Esophagus muscularis mucosa (tissue), 4 donors: ENCODE results near the gene LRRC75A. TPM values are rescaled to one million over a fixed set of nuclear protein-coding genes. Genes with fewer than 3 reads are reported as not detected.

Experiments used
- DNase-seq: peaks from one replicate; pipeline ENCODE4 v3.0.0-alpha.2; 2017; ENCODE audit errors: extremely low spot score
- H3K27ac ChIP-seq, 4 donors: fragments of 200-600 bp; sonication (generic); replicated peaks in 1 of 4; 1 replicate in 3 of 4; 2 replicates in 1 of 4; pipeline ENCODE4 v1.5.1; 2016 to 2019; ENCODE audit warnings: mild to moderate bottlenecking in 1 of 4
- H3K27me3 ChIP-seq, 4 donors: fragments of 200-600 bp; sonication (generic); one replicate each; pipeline versions ENCODE4 v1.5.1 to v1.6.0; 2016 to 2019
- H3K36me3 ChIP-seq, 4 donors: fragments of 200-600 bp; sonication (generic); one replicate each; pipeline ENCODE4 v1.5.1; 2016 to 2019
- H3K4me1 ChIP-seq, 4 donors: fragments of 200-600 bp; sonication (generic); one replicate each; pipeline ENCODE4 v1.5.1; 2016 to 2019
- H3K4me3 ChIP-seq, 4 donors: fragments of 200-600 bp; sonication (generic); 1 replicate in 2 of 4; 2 replicates in 2 of 4; pipeline ENCODE4 v1.5.1; 2016 to 2019; ENCODE audit warnings: mild to moderate bottlenecking in 4 of 4, moderate library complexity in 1 of 4
- H3K9me3 ChIP-seq, 4 donors: fragments of 200-600 bp; sonication (generic); 1 replicate in 3 of 4; 2 replicates in 1 of 4; pipeline ENCODE4 v1.5.1; 2016 to 2019
- EP300 ChIP-seq: sonication (generic); formaldehyde crosslinking; IDR thresholded peaks from one replicate; pipeline ENCODE4 v1.6.1; 2017; ENCODE audit warnings: antibody characterized with exemption
- POLR2A ChIP-seq: fragments of 450-650 bp; IDR thresholded peaks from one replicate; pipeline ENCODE4 v1.6.1; 2017; ENCODE audit warnings: antibody characterized with exemption, moderate library complexity, mild to moderate bottlenecking, low read depth
- POLR2AphosphoS5 ChIP-seq, 2 donors: sonication (generic); formaldehyde crosslinking; IDR thresholded peaks; one replicate each; pipeline ENCODE4 v1.6.1; 2017; ENCODE audit warnings: antibody characterized with exemption in 2 of 2
- WGBS: methylation state at CpG from one replicate; pipeline ENCODE4 v1.1.5; 2018; 5-methylcytosine and 5-hydroxymethylcytosine counted together
- intact Hi-C: fragments of 100-400 bp; cut with DNase I; formaldehyde crosslinking; loops from one replicate; pipeline ENCODE4 v1.15.1; 2023
- total RNA-seq, 4 donors: library from RNA; depleted of rRNA; stranded (reverse); fragments of >200 nt; gene quantifications; one replicate each; pipeline versions ENCODE4 v1.1.0 to v1.2.1, GENCODE V29; 2016
- TF ChIP-seq, protein P1 (sequence below), 3 experiments: fragments of 200-600 bp in 2 of 3; fragments of 450-650 bp in 1 of 3; sonication (generic) in 2 of 3; IDR thresholded peaks; one replicate each; pipeline ENCODE4 v1.5.1; 2017 to 2019; ENCODE audit warnings: antibody characterized with exemption in 3 of 3, mild to moderate bottlenecking in 2 of 3, moderate library complexity in 1 of 3

LRRC75A gene
- total RNA-seq, 4 donors from 2014 or later, result 0.83 to 3.5 (median 2.0) TPM

DNA sequence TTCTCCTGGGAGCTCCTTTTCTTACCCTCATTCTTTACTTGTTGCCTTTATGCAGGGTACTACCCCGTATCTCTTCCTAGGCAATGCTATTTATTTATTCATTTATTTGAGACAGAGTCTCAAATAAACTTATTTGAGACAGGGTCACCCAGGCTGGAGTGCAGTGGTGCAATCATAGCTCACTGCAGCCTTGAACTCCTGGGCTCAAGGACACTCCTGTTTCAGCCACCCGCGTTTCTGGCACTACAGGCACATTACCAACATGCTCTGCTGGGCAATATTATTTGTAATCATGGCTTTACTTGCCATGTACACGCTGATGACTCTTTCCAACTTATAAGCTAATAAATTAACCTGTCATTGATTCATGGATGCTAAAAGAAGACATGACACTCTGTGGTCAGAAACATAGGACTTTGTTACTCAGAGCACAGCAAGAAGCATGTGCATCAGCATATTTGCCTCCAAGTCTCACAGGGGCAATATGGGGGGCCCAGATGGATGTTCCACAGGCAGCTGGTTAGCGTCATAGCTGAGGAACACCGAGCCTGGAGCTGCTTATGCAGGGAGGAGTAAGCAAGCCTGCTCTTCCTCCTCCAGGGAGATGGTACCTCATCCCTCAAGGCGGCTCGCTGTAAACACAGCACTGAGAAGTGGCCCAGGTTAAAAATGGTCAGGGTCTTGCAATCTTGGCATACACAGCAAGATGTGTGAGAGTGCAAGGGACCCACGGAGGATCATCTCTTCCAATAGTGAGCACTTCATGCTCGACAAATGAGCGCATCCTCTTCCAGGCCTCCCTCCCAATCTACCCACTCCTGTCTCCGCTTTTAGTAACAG, 4.2 kb upstream of the LRRC75A start:
- Histone ChIP-seq H3K27ac (no peak overlapping the region), H3K9me3 (no peaks in the 10 kb centered on the region), H3K4me3 (no peak overlapping the region), H3K36me3 (no peaks in the 10 kb centered on the region), H3K4me1 (peaks cover 4 to 12% (median 8%) of the 10 kb centered on the region in 4 donors), H3K27me3 (no peaks in the 10 kb centered on the region)
- 80% methylated on average over 12 of the region's 12 CpGs for WGBS
- intact Hi-C loops, result no loop called here
- DNase-seq, result no peak
- TF ChIP-seq, protein P1, sequence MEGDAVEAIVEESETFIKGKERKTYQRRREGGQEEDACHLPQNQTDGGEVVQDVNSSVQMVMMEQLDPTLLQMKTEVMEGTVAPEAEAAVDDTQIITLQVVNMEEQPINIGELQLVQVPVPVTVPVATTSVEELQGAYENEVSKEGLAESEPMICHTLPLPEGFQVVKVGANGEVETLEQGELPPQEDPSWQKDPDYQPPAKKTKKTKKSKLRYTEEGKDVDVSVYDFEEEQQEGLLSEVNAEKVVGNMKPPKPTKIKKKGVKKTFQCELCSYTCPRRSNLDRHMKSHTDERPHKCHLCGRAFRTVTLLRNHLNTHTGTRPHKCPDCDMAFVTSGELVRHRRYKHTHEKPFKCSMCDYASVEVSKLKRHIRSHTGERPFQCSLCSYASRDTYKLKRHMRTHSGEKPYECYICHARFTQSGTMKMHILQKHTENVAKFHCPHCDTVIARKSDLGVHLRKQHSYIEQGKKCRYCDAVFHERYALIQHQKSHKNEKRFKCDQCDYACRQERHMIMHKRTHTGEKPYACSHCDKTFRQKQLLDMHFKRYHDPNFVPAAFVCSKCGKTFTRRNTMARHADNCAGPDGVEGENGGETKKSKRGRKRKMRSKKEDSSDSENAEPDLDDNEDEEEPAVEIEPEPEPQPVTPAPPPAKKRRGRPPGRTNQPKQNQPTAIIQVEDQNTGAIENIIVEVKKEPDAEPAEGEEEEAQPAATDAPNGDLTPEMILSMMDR (IDR thresholded peaks at IDR 0.05), result no peak
- TF ChIP-seq POLR2A (no peak), EP300 (no peak), POLR2AphosphoS5 (IDR thresholded peaks at IDR 0.05) (no peak)

GRCh38 chr17:16495561-16495960, 3.6 kb upstream of the LRRC75A start:
- intact Hi-C loops, result no loop called here
- WGBS, result 86% methylated on average over 4 of the region's 4 CpGs
- DNase-seq, result no peak

GRCh38 chr17:16494059-16494458, 2.1 kb upstream of the LRRC75A start:
- H3K27me3 ChIP-seq, result no peaks in the 10 kb centered on the region
- no peaks in the 10 kb centered on the region for H3K36me3 ChIP-seq
- peaks cover 9 to 25% (median 17%) of the 10 kb centered on the region in 4 donors for H3K4me1 ChIP-seq
- H3K27ac ChIP-seq, result no peak overlapping the region
- no peak for DNase-seq
- WGBS, result 68% methylated on average over 1 of the region's 1 CpG
- TF ChIP-seq EP300 (no peak), POLR2A (no peak), POLR2AphosphoS5 (IDR thresholded peaks at IDR 0.05) (no peak)
- TF ChIP-seq, protein P1 (IDR thresholded peaks at IDR 0.05), result no peak
- no peaks in the 10 kb centered on the region for H3K9me3 ChIP-seq
- intact Hi-C loops, result no loop called here
- no peak overlapping the region for H3K4me3 ChIP-seq

More at GRCh38 chr17:16495561-16495960, 3.6 kb upstream of the LRRC75A start:
- H3K9me3 ChIP-seq, result no peaks in the 10 kb centered on the region
- H3K4me3 ChIP-seq, result no peak overlapping the region
- TF ChIP-seq, protein P1 (IDR thresholded peaks at IDR 0.05), result no peak
- TF ChIP-seq POLR2AphosphoS5 (IDR thresholded peaks at IDR 0.05), result no peak
- no peaks in the 10 kb centered on the region for H3K27me3 ChIP-seq
- H3K36me3 ChIP-seq, result no peaks in the 10 kb centered on the region
- no peak overlapping the region for H3K27ac ChIP-seq
- H3K4me1 ChIP-seq, result peaks cover 9 to 18% (median 15%) of the 10 kb centered on the region in 4 donors

- Histone ChIP-seq H3K27ac (no peak overlapping the region), H3K4me3 (no peak overlapping the region), H3K27me3 (no peaks in the 10 kb centered on the region), H3K36me3 (no peaks in the 10 kb centered on the region), H3K9me3 (no peaks in the 10 kb centered on the region), H3K4me1 (peaks cover 9 to 25% (median 17%) of the 10 kb centered on the region in 4 donors)
- TF ChIP-seq, protein P1 (IDR thresholded peaks at IDR 0.05), result no peak
- no peak for TF ChIP-seq POLR2AphosphoS5 (IDR thresholded peaks at IDR 0.05)
- TF ChIP-seq EP300, result no peak
- no peak for TF ChIP-seq POLR2A
- WGBS, result 88% methylated on average over 5 of the region's 5 CpGs
- intact Hi-C loops, result no loop called here
- no peak for DNase-seq
These were observed 1.6 kb upstream of the LRRC75A start for GRCh38 chr17:16493531-16494046.
